HT-29 (cell line): Measurements from ENCODE around the gene DAPP1. TPM values are rescaled to one million over a fixed set of nuclear protein-coding genes. Genes with fewer than 3 reads are reported as not detected.
"Not testable (repeated sequence)": the region's sequence is repeated elsewhere in the genome, so short reads cannot be mapped to it uniquely, and the experiment has no call there.

Experiments
- DNase-seq: peaks from one replicate; pipeline ENCODE4 v3.0.0-alpha.2; 2015; ENCODE audit warnings: low spot score
- total RNA-seq: library from RNA; depleted of rRNA; stranded (reverse); fragments of >200 nt; shearing (Covaris generic); gene quantifications from 2 replicates; pipeline ENCODE4 v1.2.3, GENCODE V29; 2014

Gene DAPP1
- total RNA-seq, 1 experiment from 2014 or later = 3.8 TPM

GRCh38 chr4:99824070-99824599 is 7.5 kb downstream of the DAPP1 start:
- DNase-seq = no peak

GRCh38 chr4:99825272-99825671 is 8.6 kb downstream of the DAPP1 start:
- no peak for DNase-seq

GRCh38 chr4:99826016-99826415 is 9.4 kb downstream of the DAPP1 start:
- DNase-seq = no peak

- DNase-seq = no peak
These were observed 10.8 kb downstream of the DAPP1 start for GRCh38 chr4:99827454-99827853.

GRCh38 chr4:99827857-99828256 is 11.2 kb downstream of the DAPP1 start:
- DNase-seq = no peak

GRCh38 chr4:99828477-99828876 is 11.8 kb downstream of the DAPP1 start:
- DNase-seq = no peak

- DNase-seq = not testable (repeated sequence)
These were observed 13.4 kb downstream of the DAPP1 start for GRCh38 chr4:99830051-99830450.

GRCh38 chr4:99832321-99832720 is 15.7 kb downstream of the DAPP1 start:
- DNase-seq = no peak

- no peak for DNase-seq
These were observed 16.1 kb downstream of the DAPP1 start for GRCh38 chr4:99832758-99833157.

GRCh38 chr4:99833756-99834155 is 17.1 kb downstream of the DAPP1 start:
- DNase-seq = no peak

GRCh38 chr4:99834569-99834968 is 17.9 kb downstream of the DAPP1 start:
- DNase-seq = no peak

GRCh38 chr4:99835942-99836341 is 19.3 kb downstream of the DAPP1 start:
- no peak for DNase-seq

- DNase-seq = no peak
These were observed 22.3 kb downstream of the DAPP1 start for GRCh38 chr4:99838927-99839326.

GRCh38 chr4:99841129-99841528 is 24.5 kb downstream of the DAPP1 start:
- no peak for DNase-seq

GRCh38 chr4:99843413-99843812 is 26.8 kb downstream of the DAPP1 start:
- no peak for DNase-seq

- no peak for DNase-seq
These were observed 27.4 kb downstream of the DAPP1 start for GRCh38 chr4:99844048-99844447.

GRCh38 chr4:99845179-99845578 is 28.6 kb downstream of the DAPP1 start:
- DNase-seq = no peak

- no peak for DNase-seq
These were observed 29.3 kb downstream of the DAPP1 start for GRCh38 chr4:99845708-99846469.

- no peak for DNase-seq
These were observed 30.3 kb downstream of the DAPP1 start for GRCh38 chr4:99846891-99847290.

- no peak for DNase-seq
These were observed 30.8 kb downstream of the DAPP1 start for GRCh38 chr4:99847362-99847976.

GRCh38 chr4:99848591-99849001 is 32.0 kb downstream of the DAPP1 start:
- no peak for DNase-seq

GRCh38 chr4:99852199-99852749 is 35.6 kb downstream of the DAPP1 start:
- no peak for DNase-seq

GRCh38 chr4:99853190-99853589 is 36.6 kb downstream of the DAPP1 start:
- no peak for DNase-seq
